HG02885 (cell line): Measurements from ENCODE around the gene ACTL7B.
"Not testable (repeated sequence)": the region's sequence is repeated elsewhere in the genome, so short reads cannot be mapped to it uniquely, and the experiment has no call there.

Source experiments
- ATAC-seq: cut with Tn5 transposase; IDR thresholded peaks from one replicate; pipeline ENCODE4 v1.9.1; 2021; ENCODE audit warnings: mild to moderate bottlenecking; ENCODE audit not compliant: unreplicated experiment, poor library complexity

The ACTL7B gene

GRCh38 chr9:108855888-108856287 lies at the start of gene ACTL7B:
ACTL7B (minus strand) TSS chr9:108855986; CDS start chr9:108855930, 56 bp downstream.
- no peak for ATAC-seq

- ATAC-seq, result no peak
These were observed 49.7 kb upstream of the ACTL7B start for GRCh38 chr9:108905494-108905893.

DNA sequence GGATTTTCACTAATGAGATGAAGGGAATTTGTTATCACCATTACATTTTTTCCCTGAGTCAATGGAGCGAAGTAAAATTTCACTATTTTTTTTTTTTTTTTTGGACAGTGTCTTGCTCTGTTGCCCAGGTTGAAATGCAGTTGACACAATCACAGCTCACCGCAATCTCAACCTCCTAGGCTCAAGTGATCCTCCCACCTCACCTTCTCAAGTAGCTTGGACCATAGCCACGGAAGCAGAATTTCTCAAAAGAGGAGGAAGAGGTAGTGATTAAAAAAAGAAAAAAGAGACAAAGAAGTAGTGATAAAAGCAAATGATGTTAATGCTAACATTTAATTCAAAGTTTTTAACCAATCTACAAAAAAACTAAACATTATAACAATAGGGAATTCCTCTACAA lies 48.4 kb upstream of the ACTL7B start:
- no peak for ATAC-seq

DNA sequence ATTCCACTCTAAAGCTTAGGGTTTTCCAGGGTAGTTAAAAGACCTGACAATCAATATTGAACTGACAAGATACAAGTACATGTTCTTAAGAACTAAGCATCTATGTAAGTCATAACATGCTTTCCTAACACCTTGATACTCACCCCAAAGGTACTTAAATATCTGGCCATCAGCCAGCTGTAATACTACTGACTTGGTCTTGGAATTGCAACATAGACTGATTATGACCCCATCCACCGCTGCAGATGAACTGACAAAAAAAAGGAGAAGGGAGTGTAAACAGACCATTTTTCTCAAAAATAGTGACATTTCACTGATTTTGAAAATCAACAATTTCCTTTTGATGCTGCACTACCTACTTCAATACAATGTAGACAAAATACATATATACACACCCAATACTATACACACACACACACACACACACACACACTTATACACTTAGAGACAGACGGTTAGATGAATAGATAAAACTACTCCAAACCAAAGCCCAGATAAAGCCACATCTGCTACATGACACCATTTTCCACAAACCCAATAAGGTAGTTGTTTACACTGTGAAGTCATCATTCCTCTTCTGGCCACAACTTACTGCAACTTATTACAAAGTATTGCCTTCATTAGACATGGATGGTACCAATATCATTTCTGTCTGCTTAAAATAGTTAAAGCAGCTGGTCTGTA lies 47.8 kb upstream of the ACTL7B start:
- no peak for ATAC-seq

DNA sequence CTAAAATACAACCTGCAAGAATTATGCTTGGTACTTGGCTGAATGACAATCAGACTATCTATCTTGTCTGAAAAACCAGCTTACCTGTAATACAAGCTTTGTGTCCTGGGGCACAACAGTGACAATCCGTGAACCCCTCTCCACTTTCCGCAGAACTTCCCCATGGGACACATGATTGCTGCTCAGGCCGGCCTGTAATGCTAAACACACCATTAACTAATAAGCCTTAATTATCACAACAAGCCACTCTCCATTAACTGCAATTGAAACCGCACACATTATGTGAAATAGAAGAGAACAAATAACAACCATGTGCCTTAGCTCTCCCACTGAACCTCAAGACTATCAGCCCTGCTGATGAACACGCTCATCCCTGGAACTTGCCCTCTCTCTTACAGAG lies 44.4 kb upstream of the ACTL7B start:
- no peak for ATAC-seq

DNA sequence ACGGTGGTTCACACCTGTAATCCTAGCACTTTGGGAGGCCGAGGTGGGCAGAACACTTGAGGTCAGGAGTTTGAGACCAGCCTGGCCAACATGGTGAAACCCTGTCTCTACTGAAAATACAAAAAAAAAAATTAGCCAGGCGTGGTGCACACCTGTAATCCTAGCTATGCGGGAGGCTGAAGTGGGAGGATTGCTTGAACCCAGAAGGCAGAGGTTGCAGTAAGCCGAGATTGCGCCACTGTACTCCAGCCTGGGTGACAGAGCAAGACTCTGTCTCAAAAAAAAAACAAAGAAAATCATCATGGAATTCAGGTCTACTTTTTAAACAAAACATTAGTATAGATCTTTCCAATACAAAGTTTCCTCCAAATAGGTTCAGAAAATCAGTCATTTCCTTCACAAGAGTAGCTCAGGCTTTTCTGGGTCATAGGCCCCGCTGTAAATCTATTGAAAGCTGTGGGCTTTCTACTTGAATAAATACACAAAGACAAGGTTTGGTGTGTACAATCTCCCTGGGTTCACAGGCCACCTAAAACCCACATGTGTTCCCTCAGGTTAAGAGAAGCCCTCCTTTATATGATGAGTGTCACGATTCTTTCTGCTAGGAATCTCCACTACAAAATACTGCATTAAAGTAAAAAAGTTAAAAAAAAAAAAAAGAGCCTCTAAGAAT lies 43.4 kb upstream of the ACTL7B start:
- ATAC-seq, result not testable (repeated sequence)

DNA sequence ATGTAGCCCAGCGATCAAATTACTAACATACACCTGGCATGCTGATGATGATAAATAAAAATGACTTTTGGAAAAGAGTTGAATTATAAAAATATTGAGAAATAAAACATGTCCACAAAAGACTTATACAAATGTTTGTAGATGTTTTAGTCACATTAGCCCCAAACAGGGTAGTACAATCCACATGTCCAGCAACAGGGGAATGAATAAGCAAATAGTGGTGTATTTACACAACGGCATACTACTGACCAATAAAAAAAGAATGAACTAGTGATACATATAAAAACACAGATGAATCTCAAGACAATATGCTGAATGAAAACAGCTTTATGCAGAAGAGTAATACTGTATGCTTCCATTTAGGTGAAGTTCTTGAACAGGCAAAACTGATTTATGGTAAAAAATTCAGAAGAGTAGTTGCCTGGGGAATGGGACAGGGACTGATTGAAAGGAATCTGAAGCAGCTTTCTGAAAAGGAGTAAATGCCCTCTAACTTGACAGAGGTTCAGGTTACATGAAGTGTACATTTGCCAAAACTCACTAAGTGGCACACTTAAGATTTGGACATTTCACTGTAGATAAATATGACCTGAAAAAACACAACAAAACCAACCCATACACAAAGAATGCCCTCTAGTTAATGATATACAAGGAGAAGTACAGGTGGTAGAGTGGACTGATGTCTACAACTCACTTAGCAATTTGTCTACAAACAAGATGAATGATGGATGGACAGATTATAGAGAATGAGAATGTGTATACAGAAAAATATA lies 41.7 kb upstream of the ACTL7B start:
- no peak for ATAC-seq

DNA sequence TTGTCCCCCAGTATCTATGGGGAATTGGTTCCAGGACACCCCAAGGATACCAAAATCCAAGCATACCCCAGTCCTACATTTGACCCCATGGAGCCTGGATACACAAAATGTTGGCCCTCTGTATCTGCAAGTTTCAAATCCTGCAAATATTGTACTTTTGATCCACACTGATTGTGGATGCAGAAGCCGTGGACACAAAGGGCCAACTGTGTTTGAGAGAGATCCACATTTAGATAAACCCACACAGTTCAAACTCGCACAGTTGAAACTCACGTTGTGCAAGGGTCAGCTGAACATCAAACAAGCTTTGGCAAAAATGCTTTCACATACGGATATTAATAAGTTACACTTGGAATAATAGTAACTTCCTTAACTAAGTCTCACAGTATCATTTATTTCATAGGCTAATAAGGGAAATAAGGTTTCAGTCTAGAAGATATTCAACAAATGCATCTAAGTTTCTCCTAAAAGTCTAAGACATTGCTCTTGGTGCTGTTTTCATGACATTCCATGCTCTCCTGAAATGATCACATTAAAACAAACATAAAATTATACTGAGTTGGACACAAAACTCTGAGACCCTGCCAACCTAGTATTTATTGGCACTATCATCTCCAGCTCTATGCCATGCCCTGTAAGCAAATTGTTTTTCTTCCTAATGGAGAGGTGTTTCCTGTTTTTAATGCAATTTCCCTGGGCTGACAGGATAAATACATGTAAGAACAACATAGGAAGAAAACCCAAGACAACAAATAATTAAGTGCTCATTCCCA lies 38.6 kb upstream of the ACTL7B start:
- no peak for ATAC-seq

DNA sequence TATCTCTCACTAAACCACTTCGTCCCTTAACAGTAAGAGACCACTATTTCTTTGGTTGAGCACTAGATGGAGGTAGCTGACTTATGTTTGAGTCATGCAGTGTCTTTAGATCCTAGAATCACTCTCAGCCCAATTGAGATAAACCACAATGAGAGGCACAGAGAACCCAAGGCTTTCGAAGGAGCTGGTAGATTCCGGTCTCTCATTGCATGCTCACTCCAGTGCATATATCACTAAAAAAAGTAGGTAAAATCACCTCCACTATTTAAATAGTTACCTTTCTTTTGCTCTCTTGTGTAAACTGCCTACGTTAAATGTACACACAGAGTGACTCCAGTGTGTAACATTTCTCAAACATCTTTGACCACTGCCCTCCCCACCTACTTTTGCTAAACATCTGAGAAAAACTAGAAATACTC lies 33.9 kb upstream of the ACTL7B start:
- ATAC-seq, result no peak

DNA sequence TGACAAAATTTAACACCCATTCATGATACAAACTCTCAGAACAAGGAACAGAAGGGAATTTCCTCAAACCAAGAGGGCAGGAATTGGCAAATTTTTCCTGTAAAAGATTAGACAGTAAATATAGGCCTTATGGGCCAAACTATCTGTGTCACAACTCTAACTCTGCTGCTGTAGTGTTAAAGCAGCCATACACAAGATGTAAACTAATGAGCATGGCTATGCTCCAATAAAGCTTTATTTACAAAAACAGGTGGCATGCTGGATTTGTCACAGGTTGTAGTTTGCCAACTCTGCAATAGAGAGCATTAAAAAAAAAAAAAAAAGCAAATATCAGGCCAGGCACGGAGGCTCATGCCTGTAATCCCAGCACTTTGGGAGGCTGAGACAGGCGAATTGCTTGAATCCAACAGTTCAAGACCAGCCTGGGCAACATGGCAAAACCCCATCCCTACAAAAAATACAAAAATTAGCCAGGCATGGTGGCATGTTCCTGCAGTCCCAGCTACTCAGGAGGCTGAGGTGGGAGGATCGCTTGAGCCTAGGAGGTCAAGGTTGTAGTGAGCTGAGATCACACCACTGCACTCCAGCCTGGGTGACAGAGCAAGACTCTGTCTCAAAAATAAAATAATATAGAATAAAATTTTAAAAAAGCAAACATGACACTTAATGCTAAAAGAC lies 30.9 kb upstream of the ACTL7B start:
- ATAC-seq, result not testable (repeated sequence)

DNA sequence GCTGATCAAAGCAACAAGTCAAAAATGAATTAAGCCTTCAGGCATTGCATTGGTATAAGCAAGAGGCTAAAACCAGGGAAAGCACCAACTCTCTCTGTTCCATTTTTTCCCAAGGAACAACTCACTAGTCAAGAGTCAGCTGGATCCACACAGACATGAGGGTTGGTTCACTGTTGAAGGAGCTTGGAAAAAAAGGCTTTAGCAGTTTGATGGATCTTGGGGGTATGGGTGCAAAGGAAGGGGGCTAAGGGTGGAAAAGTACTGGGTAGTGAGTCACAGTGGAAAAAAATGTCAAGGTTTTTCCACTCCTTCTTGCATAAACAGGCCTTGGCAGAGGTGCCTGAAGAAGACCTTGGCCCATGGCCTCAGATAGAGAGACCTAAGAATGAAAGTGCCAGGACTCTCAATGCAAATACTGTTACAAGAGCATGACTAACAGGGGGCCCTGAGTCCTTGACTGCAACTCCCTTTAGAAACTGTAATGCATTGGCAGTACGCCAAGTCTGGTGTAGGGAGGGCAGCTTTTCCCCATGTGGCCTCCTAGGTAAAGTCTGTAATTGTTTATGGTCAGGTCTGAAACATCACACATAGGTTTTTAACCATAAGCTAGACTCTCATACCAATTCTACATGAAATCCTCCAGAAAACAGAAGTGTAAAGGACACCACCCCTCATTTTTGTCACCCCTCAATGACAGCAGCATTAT lies 30.0 kb upstream of the ACTL7B start:
- ATAC-seq, result peak; percentile 99

- no peak for ATAC-seq
These were observed 28.9 kb upstream of the ACTL7B start for GRCh38 chr9:108884701-108885100.

GRCh38 chr9:108883085-108883484 lies 27.3 kb upstream of the ACTL7B start:
- no peak for ATAC-seq

- ATAC-seq, result no peak
These were observed 26.5 kb upstream of the ACTL7B start for GRCh38 chr9:108882052-108882888.

DNA sequence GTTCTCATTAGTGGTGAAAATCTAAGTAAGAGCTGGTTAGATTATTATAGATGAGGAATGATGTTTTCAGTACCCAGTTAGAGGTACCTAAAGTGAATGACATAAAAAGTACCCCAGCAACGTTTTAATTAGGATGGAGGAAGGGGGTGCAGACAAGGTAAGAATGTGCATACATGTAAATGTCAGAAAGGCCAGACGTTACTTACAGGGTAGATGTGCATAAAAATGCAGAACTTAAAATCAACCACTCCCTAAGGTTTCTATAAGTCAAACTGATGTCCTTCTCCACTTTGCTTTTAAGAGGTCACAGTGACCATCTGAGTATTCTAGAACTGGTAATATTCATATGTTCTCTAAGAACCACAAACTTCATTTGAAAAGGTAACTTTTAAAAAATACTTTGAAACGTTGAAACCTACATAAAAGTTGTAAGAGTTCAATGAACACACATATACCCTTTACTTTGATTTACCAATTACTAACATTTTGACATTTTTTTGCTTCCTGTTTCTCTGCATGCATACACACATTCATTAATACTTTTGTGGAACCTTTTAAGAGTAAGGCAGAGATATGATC lies 25.0 kb upstream of the ACTL7B start:
- no peak for ATAC-seq

- no peak for ATAC-seq
These were observed 21.7 kb upstream of the ACTL7B start for GRCh38 chr9:108877524-108877923.

DNA sequence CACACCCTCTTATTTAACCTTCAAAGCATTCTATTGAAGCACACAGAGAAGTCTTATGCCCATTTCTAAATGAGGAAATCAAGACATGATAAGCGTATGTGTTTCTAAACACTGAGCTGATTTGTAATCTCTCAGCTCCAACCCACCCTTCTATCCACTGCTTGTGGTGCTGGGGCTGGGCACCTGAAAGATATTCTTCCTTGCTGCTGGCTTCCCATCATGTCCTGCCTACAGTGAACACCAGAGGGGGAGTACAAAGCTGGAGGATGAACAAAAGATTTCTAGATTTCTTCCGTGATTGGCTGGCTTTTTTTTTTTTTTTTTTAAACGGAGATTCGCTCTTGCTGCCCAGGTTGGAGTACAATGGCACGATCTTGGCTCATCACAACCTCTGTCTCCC lies 20.6 kb upstream of the ACTL7B start:
- no peak for ATAC-seq
